ENCODE results near the gene UPP2.

The UPP2 gene

GRCh38 chr2:158101384-158101926 is at the start of gene UPP2:
TSS of gene UPP2 (plus strand) at chr2:158101876. CDS start at chr2:158102064, 188 bp downstream.
- no peak for DNase-seq (ENCODE audit: low spot score)

- DNase-seq (ENCODE audit: low spot score), result no peak
These were observed 48.9 kb upstream of the UPP2 start for GRCh38 chr2:158052761-158053160.

- no peak for DNase-seq (ENCODE audit: low spot score)
These were observed 44.8 kb upstream of the UPP2 start for GRCh38 chr2:158056875-158057274.

GRCh38 chr2:158060160-158060834 is 41.4 kb upstream of the UPP2 start:
- DNase-seq (ENCODE audit: low spot score), result no peak

- no peak for DNase-seq (ENCODE audit: low spot score)
These were observed 40.7 kb upstream of the UPP2 start for GRCh38 chr2:158060835-158061435.

GRCh38 chr2:158061763-158062162 is 39.9 kb upstream of the UPP2 start:
- DNase-seq (ENCODE audit: low spot score), result no peak

- no peak for DNase-seq (ENCODE audit: low spot score)
These were observed 35.5 kb upstream of the UPP2 start for GRCh38 chr2:158066046-158066713.

- DNase-seq (ENCODE audit: low spot score), result no peak
These were observed 30.7 kb upstream of the UPP2 start for GRCh38 chr2:158071018-158071417.

GRCh38 chr2:158072361-158072760 is 29.3 kb upstream of the UPP2 start:
- DNase-seq (ENCODE audit: low spot score), result no peak

- DNase-seq (ENCODE audit: low spot score), result no peak
These were observed 22.0 kb upstream of the UPP2 start for GRCh38 chr2:158079672-158080071.

GRCh38 chr2:158088093-158088492 is 13.6 kb upstream of the UPP2 start:
- no peak for DNase-seq (ENCODE audit: low spot score)

- no peak for DNase-seq (ENCODE audit: low spot score)
These were observed 12.4 kb upstream of the UPP2 start for GRCh38 chr2:158089322-158089721.

GRCh38 chr2:158091647-158092046 is 10.0 kb upstream of the UPP2 start:
- DNase-seq (ENCODE audit: low spot score), result no peak

GRCh38 chr2:158094487-158095092 is 7.1 kb upstream of the UPP2 start:
- no peak for DNase-seq (ENCODE audit: low spot score)

GRCh38 chr2:158095269-158095668 is 6.4 kb upstream of the UPP2 start:
- DNase-seq (ENCODE audit: low spot score), result no peak

GRCh38 chr2:158095912-158096311 is 5.8 kb upstream of the UPP2 start:
- no peak for DNase-seq (ENCODE audit: low spot score)

- no peak for DNase-seq (ENCODE audit: low spot score)
These were observed 4.2 kb upstream of the UPP2 start for GRCh38 chr2:158097481-158097880.

GRCh38 chr2:158098178-158098577 is 3.5 kb upstream of the UPP2 start:
- no peak for DNase-seq (ENCODE audit: low spot score)

- no peak for DNase-seq (ENCODE audit: low spot score)
These were observed 2.0 kb upstream of the UPP2 start for GRCh38 chr2:158099716-158100115.

GRCh38 chr2:158100411-158100810 is 1.3 kb upstream of the UPP2 start:
- DNase-seq (ENCODE audit: low spot score), result no peak

- no peak for DNase-seq (ENCODE audit: low spot score)
These were observed 770 bp downstream of the UPP2 start for GRCh38 chr2:158102446-158102845.

GRCh38 chr2:158103411-158104012 is 1.8 kb downstream of the UPP2 start:
- no peak for DNase-seq (ENCODE audit: low spot score)
